ENCODE measurements around the gene ZC3H18.

The ZC3H18 gene

GRCh38 chr16:88653101-88653500 lies 82.9 kb downstream of the ZC3H18 start:
- TF ChIP-seq ZFX (IDR thresholded peaks at IDR 0.05) = no peak
- TF ChIP-seq, protein P1, sequence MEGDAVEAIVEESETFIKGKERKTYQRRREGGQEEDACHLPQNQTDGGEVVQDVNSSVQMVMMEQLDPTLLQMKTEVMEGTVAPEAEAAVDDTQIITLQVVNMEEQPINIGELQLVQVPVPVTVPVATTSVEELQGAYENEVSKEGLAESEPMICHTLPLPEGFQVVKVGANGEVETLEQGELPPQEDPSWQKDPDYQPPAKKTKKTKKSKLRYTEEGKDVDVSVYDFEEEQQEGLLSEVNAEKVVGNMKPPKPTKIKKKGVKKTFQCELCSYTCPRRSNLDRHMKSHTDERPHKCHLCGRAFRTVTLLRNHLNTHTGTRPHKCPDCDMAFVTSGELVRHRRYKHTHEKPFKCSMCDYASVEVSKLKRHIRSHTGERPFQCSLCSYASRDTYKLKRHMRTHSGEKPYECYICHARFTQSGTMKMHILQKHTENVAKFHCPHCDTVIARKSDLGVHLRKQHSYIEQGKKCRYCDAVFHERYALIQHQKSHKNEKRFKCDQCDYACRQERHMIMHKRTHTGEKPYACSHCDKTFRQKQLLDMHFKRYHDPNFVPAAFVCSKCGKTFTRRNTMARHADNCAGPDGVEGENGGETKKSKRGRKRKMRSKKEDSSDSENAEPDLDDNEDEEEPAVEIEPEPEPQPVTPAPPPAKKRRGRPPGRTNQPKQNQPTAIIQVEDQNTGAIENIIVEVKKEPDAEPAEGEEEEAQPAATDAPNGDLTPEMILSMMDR (conservative IDR thresholded peaks at IDR 0.05) = no peak
- no peak overlapping the region for H3K27ac ChIP-seq

GRCh38 chr16:88653596-88654362 lies 83.6 kb downstream of the ZC3H18 start:
- H3K27ac ChIP-seq = no peak overlapping the region
- TF ChIP-seq, protein P1 (conservative IDR thresholded peaks at IDR 0.05) = no peak

- no peak overlapping the region for H3K27ac ChIP-seq
- TF ChIP-seq, protein P1 (conservative IDR thresholded peaks at IDR 0.05) = no peak
- TF ChIP-seq ZFX (IDR thresholded peaks at IDR 0.05) = no peak
Observed at GRCh38 chr16:88654363-88655052, 84.3 kb downstream of the ZC3H18 start.

DNA sequence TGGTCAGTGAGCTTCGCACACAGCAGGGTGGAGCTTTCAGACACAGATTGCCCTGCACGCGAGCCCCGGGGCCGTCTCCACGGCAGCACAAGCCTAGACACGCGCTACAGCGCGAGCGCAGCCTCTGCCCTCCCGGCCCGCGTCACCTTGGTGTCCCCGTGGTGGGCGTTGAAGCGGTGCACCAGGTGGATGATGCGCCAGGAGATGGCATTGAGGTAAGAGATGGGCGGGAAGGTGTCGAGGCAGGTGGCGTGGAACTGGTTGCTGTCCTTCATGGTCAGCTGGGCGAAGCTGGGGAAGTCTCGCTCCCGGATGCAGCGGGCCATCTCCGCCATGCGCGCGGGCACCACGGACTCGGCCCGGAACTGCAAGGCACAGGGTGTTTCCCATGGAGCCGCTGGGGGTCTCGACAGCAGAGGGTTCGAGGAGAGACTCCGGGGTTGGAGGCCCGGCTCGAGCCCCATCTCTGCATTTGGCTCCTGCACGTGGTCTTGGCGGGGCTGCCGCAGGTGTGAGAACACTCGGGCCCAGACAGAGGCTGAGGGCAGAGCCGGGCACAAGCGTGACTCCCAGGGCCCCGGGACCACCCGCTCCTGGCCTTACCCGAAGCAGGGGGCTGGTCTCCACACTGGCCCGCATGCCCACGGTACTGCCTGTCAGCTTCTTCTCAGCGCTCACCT lies 85.0 kb downstream of the ZC3H18 start:
- H3K27ac ChIP-seq = no peak overlapping the region
- TF ChIP-seq ZFX (IDR thresholded peaks at IDR 0.05) = no peak
- TF ChIP-seq, protein P1 (conservative IDR thresholded peaks at IDR 0.05) = no peak

GRCh38 chr16:88655733-88656281 lies 85.6 kb downstream of the ZC3H18 start:
- no peak for TF ChIP-seq ZFX (IDR thresholded peaks at IDR 0.05)
- TF ChIP-seq, protein P1 (conservative IDR thresholded peaks at IDR 0.05) = no peak
- H3K27ac ChIP-seq = no peak overlapping the region

GRCh38 chr16:88656291-88656980 lies 86.2 kb downstream of the ZC3H18 start:
- no peak overlapping the region for H3K27ac ChIP-seq
- TF ChIP-seq ZFX (IDR thresholded peaks at IDR 0.05) = no peak
- TF ChIP-seq, protein P1 (conservative IDR thresholded peaks at IDR 0.05) = no peak
